WI38 (cell line): ENCODE measurements around the gene UNC93B1.

Experiments
- H3K4me3 ChIP-seq: 2 replicates; pipeline ENCODE4 v1.5.1; 2011; ENCODE audit warnings: low read depth, mild to moderate bottlenecking, control low read depth, low read length
- CTCF ChIP-seq: IDR thresholded peaks from 2 replicates; pipeline ENCODE4 v1.5.1; 2012; ENCODE audit warnings: low read depth, mild to moderate bottlenecking, control low read depth, low read length

Gene UNC93B1

GRCh38 chr11:68026391-68027105 is 22.7 kb upstream of the UNC93B1 start:
- H3K4me3 ChIP-seq: no peak overlapping the region
- no peak for TF ChIP-seq CTCF

- H3K4me3 ChIP-seq: no peak overlapping the region
- no peak for TF ChIP-seq CTCF
Measured at GRCh38 chr11:68025047-68025446, 21.1 kb upstream of the UNC93B1 start.

- TF ChIP-seq CTCF: no peak
- no peak overlapping the region for H3K4me3 ChIP-seq
Measured at GRCh38 chr11:68024508-68024907, 20.6 kb upstream of the UNC93B1 start.

- no peak for TF ChIP-seq CTCF
- H3K4me3 ChIP-seq: no peak overlapping the region
Measured at GRCh38 chr11:68022531-68022930, 18.6 kb upstream of the UNC93B1 start.

- H3K4me3 ChIP-seq: no peak overlapping the region
- TF ChIP-seq CTCF: no peak
Measured at GRCh38 chr11:68021167-68021787, 17.4 kb upstream of the UNC93B1 start.

GRCh38 chr11:68020575-68020974 is 16.7 kb upstream of the UNC93B1 start:
- H3K4me3 ChIP-seq: no peak overlapping the region
- peak; percentile 26; the same call in 1 of the 2 replicates for TF ChIP-seq CTCF

- TF ChIP-seq CTCF: no peak
- no peak overlapping the region for H3K4me3 ChIP-seq
Measured at GRCh38 chr11:68019486-68019885, 15.6 kb upstream of the UNC93B1 start.
